IPS-NIHi11 (cell line): ENCODE data around the gene PTCD1.
A peak's percentile ranks its signal among the peaks of the same experiment; 100 is the strongest.

ENCODE experiments used
- DNase-seq: peaks from one replicate; pipeline ENCODE4 v3.0.0; 2012; ENCODE audit warnings: mixed read lengths, low spot score

PTCD1 gene

DNA sequence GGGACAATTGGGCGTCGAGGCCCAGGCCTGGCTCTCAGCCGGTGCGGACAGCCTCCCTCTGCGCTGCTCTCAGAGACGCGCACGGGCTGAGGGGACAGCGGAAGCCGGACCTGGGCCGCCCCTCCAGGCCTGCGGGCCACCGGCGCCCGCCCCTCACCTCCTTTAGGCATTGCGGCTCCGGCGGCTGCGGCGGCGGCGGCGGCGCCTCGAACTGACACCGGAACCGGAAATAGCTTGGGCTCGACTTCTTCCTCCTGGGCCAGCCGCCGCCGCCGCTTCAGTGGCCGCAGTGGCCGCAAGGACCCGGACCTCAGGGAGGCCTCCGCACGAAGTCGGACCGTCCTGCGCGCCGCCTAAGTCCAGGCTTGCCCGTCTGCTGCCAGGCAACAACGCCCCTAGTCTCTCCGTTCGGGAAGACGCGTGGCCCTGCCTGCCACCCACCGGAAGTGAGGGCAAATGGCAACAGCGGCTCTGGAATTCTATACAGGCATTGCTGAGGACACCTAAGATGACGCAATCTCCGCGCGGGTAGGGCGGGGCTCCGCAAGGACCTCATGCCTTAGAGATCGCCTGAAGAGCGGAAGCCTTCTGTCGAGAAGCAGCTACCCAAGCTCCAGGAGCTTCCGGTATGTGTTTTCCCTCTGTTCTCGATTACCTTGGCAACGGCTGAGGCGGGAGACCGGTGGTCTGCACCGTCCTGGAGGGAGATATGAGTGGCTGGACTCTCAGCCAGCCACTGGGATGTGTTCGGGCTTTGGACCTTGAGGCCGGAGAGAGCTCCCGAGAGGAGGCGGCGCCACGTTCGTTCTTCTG is 30.0 kb downstream of the PTCD1 start, which contains the start of the genes BUD31 and PDAP1:
BUD31 (plus strand) TSS at position 591 of the 813 bp plus-strand sequence. CDS start 2,124 bp downstream, outside the sequence.
PDAP1 (minus strand) TSS at position 219 of the 813 bp plus-strand sequence; CDS start at position 170, 49 bp downstream.
- peak; percentile 93 for DNase-seq

DNA sequence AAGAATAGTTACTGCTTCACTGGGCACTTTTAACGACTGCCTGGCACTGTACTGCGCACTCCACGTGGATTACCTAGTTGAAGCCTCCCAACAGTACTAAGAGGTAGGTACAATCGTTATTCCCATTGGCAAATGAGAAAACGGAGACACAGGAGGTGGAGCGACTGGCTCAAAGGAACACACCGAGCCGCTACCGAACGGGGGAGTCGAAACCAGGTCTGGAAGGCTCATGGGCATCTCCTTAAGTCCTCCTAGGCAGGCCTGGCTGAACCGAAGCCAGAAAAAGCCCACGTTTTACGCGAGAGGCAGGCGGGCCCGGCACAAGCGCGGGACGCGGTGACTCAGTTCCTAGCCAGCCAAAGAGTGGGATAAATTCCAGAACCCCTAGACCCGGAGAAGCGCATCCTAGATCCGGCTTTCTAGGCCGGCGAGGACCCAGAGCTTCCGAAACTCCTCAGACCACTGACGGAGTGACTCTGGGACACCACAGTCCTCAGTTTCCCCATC is 30.7 kb downstream of the PTCD1 start:
- DNase-seq, result no peak

DNA sequence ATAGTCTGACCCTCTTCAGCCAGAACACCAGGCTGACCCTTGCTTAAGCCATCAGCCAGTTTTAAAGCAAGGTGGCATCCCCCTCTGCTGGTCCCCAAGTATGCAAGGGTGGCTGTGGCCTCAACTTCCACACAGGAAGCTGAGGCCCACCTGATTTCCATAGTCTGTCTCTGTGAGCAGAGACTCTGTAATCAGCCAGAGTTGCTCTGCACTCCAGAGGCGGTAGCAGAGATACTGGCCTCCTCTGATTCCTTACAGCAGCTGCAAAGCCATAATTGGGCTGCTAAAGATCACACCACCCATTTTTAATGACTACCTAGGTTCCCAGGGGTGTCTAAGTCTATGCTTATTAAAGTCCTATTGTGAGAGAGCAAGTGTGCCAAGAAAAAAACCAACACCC is 32.0 kb downstream of the PTCD1 start:
- DNase-seq, result no peak

DNA sequence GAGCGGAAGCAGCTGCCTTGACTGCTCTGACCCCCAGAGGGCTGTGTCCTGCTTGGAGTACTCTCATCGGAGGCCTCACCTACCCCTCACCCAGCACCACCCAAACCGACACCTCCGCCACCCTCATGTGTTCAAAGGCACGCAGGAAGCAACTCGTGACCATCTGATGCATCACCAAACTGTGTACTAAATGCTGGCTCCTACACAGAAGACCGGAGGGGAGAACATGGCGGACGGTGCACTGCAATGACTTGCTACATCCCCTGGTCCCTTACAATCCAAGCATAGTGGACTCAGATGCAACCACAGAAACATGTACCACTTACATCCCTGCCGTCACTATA is 33.6 kb downstream of the PTCD1 start:
- no peak for DNase-seq

DNA sequence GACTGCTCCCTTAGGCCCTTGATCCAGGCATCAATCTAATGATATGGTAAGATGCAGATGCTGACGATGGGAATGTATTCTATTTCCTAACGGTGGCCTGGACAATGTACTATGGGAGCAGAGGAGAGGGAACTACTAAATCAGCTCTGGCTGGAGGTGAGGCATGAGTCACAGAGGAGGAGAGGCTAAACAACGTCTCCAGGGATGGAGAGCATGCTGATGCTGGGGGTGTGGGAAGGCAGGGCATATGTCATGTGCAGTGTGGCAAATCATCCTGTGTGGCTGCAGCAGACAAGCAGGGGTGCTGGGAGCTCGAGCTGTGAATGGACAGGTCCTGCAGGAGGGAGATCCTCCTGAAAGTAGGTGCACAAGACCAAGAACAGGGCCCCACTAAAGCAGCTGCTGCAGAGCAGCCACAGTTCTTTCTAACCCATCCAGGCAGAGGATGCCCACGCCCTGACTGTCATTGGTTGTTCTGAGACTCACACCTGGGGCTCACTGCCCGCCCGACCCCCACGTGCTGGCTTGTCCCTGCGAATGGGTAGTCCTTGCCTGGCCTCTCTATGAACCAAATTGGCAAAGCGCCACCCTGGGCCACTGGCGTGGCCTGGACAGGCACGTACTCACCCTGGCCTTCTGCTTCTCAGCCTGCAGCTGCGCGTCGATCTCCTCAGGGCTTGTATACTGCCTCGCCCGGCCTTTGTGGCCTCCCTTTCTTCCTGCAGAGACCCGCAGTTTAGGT is 34.2 kb downstream of the PTCD1 start:
- no peak for DNase-seq

DNA sequence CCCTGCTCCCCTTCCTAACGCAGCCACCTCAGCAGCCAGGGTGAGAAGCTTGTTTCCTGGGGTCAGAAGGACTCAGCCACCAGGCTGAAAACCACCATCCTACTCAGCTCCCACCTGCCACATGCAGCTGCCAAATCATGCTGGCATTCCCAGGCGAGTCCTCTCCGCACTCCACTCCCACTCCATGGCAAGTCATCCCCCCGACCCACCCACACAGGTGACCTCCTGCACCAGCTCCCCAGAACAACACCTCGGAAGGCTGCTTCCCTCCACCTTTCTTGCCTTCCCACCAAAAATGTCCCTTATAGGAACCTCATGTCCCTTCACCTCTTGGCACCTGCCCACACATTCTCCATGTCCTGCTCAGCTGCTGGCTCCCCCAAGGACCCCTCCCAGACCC is 34.8 kb downstream of the PTCD1 start:
- no peak for DNase-seq

DNA sequence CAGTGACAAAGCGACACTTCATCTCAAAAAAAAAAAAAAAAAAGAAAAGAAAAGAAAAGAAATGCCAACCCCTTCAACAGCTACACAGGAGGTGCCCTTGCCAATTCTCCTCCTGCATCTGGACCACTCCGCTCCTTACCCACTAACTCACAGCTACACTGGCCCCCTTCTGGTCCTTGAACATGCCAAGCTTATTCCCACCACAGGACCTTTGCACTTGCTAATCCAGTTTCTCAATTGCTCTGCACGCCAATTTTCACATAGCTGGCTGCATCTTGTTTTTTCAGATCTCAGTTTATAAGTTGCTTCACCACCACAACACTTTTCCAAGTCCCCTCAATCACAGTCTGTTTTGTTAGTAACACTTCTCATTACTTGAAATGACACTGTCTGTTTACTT is 35.7 kb downstream of the PTCD1 start:
- no peak for DNase-seq

DNA sequence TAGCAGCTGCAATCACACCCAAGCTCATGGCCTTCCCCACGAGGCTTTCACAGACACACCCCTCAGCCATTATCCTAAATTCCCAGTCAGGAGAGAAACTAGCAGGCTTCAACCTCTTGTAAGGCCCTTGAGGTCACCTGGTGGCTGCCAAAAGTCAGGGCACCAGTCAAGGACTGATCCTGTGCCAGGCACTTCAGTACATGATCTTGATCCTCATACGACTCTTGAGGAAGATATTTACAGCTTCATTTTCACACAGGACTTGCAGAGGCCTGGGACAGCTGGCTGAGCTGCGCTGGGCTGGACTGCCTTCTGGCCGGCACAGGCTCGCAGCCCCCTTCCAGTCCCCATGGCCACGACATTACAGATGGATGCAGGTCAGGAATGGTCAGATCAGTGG is 39.0 kb downstream of the PTCD1 start:
- DNase-seq, result no peak

DNA sequence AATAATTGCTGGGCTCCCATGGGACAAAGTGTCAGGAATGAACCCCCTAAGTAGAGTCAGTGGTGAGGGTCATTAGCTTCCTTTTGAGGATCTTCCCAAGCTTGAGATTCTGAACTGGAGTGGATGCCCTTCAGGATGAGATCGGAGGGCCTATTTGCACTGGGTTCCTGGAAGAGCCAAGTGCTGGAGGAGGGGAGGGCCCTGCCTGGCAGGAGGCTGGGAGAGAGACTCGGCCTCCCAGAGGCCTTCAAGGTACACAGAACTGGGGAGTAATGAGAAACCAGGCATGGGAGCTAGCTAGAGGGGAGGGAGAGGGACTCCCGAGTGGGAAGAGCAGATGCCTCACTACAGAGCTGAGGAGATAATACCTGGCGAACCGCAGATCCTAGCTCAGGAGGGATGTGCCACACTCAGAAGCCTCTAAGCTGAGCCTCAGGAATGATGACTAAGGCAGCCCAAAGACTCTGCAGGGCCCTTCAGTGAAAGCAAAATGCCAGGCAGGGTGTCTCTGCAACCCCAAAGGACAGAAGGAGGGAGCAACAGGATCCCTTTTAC is 39.6 kb downstream of the PTCD1 start:
- no peak for DNase-seq

DNA sequence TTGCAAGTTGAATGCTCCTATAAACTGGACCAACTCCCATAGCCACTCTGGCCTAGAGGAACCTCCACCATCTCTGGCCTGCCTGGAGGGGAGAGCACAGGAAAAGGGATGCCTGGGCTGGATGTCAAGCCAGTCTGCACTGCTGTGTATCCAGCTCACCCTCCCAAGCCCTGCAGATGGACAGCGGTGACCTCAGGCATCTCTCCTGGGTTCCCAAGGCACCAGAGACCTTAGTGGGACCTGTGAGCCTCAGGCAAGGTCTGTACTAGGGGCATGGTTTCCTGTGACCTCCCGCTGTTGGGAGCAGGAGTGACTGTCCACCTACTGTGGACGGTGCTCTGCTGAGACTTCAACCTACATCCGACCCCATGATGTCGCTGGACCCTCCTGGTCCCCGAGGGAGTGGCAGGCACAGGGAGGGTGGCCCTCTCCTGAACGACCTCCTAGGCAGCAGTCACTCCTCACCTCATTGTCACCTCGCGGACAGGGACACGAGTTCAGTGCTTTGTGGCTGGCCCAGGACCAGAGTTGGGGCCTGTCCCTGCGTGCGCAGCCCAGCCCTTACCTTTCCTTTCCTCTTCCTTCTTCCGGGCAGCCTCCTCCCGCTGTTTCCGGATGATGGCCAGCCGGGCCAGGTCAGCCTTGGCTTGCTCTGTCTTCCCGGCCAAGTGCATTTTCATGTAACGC is 41.2 kb downstream of the PTCD1 start:
- no peak for DNase-seq

DNA sequence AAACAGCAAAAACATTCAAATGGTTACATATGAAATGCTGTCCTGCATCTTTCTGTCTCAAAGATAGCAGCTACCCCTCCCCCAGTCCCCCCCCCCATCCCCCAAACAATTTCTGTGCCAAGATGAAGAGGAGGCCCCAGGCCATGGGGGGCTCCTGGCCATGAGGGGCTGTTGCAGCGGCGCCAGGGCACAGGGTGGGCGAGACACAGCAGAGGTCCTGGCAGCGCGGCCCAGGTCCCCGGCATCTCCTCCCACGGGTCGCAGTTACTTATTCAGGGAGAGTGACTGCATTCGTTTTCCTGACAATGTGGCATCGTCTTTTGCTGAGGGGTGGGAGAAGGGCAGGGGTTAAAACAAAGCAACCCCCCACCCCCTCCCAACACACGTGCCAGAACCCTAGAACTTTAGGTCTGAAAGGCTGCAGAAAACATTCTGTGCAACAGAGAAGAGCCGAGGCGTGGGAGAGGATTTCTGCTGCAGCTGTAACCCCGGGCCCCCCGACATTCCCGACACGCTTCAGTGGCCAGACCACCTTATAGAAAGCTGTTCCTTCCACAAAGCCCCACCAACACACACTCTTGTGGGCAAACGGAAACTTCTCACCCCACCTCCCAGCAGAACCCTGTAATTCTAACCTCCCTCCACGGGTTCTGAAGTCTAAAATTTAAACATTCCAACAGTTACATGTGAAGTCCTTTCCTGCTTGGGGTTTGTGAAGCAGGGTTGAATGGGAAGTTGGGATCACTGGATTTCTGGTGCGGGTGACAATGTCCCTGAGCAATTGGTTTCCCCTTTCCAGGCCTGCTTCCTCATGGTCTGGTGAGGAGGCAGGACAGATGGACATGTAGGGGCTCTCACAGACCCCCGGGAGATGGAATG is 41.9 kb downstream of the PTCD1 start:
- no peak for DNase-seq

DNA sequence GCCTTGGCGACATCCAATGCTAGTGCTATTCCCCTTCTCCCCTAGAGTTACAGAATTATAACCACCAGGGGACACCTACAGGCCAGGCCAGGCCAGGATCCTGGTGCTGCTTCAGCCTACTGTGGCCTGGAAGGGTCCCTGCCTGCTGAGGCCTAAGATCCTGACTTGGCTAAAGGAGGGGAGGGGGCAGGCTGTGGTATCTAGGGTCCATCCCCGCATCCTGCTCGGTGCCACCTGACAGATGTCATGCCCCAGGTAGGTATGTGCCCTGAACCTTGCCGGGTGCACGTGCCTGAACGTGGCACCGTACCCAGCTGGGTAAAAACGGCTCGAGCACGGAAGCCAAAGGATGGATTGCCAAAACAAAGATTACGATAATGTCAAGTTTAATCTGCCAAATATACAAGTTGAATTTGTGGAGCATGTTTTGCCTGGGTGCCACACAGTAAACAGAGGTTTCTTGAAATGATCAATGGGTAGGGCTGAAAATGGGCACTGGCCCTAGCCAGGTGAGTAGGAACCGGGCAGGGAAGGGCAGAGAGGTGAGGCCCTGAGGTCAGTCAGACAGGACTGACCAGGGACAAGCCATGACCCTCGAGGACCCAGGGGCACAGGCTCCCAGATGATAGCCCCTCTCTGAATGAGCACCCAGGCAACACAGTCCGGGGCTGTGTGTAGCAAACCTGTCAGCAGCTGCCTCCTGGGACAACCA is 42.8 kb downstream of the PTCD1 start:
- DNase-seq, result no peak

DNA sequence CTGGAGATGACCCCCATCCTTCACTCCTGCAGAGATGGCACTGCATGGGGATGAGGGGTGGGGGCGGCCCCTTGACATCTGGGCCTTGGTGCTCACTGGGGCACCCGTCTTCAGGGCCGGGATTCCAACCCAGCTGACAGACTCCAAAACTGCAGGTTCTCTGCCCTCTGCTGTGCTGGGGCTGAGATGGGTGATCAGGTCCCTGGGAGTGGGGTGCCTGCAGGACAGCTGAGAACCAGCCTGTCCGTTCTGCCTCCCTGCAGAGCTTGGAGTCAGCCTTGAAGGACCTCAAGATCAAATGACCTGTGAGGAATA is 44.5 kb downstream of the PTCD1 start:
- DNase-seq, result no peak

DNA sequence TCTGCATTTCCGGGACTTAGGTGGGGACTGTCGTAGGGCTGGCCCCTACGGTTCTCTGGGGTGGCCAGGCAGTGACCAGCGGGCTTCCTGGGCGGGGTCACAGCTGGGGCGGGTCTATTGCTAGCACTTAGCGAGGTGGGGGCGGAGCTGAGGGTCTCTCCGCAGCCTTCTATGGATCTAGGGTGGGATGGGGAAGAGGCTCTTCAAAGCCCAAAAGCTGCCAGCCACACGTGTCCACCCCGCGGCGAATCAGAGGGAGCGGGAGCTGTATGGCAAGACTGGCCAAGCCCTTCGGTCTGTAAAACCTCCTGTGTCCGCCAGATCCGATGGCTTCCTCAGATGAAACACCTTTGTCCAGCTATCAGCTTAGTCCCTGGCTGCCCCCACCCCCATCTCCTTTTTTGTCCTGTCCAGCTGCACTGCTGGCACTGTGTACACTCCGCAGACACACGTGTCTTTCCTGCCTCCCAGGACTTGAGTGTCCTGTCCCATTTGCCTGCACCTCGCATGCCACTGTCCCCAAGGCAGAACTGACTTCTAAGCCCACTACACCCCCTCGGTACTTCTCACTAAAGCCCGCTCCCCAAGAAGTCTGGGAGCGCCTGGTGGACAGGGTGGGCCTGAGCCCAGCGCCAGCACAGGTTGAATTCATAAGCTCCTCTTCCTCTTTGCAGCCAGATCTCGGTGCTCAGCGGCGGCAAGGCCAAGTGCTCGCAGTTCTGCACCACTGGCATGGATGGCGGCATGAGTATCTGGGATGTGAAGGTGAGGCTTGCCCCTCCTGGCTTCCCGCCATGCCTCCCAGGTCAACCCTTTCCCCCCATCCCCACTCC is 45.0 kb downstream of the PTCD1 start:
- peak; percentile 89 for DNase-seq

DNA sequence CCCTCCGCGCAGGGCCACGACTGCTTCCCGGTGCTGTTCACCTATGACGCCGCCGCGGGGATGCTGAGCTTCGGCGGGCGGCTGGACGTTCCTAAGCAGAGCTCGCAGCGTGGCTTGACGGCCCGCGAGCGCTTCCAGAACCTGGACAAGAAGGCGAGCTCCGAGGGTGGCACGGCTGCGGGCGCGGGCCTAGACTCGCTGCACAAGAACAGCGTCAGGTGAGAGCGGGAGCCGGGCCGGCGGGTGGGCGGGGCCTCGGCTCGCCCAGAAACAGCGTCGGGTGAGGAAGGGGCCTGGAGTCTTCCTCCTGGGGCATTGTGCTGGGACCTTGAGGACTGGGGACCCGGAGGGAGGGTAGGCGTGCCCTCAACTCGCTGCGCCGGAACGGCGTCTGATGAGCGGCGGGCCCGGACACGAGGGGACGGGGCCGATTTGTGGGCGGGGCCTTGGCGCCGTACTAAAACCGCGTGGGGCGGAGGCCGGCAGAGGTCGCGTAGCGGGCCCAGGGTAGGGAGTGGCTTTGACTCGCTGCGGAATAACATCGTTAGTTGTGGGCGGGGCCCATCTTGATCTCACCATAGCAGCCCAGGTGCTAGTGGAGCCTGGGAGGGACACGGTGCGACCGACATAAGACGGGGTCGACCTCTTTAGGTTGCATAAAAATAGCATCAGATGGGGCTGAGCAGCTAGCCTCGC is 45.8 kb downstream of the PTCD1 start:
- DNase-seq, result peak; percentile 87

DNA sequence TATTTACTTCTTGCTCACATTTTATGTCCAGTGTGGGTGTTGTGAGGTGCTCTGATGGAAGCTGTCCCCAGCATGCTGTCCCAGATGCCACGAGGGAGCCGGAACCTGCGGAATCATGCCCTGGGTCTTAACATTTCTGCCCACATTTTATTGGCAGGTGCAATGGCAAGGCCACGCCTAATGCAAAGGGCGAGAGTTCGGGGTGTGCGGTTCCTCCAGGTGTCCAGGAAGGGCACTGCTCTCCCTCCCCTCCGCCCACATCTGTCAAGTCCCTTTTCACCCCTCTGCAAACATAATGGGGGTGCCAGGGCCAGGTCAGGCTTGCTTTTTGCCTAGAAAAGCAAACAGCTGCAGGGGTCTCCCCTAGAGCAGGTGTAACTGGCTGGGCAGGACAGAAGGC is 46.6 kb downstream of the PTCD1 start:
- DNase-seq, result no peak

DNA sequence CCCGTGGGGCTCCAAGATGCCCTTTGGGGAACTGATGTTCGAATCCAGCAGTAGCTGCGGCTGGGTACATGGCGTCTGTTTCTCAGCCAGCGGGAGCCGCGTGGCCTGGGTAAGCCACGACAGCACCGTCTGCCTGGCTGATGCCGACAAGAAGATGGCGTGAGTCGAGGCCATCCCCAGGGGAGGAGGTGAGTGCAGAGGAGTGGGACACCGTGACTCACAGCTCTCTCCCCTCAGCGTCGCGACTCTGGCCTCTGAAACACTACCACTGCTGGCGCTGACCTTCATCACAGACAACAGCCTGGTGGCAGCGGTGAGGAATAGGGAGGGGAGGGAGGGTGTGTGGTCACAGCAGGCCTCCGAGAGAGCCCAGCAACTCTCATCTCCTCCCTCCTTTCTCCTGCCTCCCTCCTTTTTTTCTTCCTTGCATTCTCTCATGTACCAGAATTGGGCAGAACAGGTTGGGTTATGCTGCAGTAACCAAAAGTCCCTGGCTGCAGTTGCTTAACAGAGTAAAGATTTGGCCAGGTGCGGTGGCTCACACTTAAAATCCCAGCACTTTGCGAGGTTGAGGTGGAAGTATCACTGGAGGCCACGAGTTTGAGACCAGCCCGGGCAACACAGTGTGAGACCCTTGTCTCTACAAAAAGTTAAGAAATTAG is 47.5 kb downstream of the PTCD1 start:
- no peak for DNase-seq

DNA sequence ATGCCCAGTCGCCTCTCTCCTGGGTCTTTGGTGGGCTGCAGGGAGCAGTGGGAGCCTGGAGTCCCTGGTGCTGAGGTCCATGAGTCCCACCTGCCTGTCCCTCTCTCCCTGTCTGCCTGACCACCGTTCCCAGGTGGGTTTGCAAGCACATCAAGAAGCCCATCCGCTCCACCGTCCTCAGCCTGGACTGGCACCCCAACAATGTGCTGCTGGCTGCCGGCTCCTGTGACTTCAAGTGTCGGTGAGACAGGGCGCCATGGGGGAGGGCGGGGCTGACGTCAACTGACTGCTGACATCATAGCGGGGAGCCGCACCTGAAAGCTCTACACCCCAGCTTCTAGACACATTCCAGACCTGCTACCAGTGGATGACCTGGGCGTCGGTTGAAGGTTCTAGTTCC is 48.8 kb downstream of the PTCD1 start:
- DNase-seq, result no peak

DNA sequence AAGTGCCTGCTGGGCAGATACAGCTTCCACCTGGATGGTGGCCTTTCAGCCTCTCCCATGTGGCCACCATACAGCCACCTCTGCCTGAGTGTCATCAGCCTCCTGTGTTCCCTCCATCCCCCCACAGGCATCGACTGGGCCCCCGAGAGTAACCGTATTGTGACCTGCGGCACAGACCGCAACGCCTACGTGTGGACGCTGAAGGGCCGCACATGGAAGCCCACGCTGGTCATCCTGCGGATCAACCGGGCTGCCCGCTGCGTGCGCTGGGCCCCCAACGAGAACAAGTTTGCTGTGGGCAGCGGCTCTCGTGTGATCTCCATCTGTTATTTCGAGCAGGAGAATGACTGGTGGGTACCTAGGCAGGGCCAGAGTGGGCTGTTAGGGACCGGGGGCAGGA is 50.7 kb downstream of the PTCD1 start:
- DNase-seq, result no peak
